ENCODE results near the gene ZNF678.

DNA sequence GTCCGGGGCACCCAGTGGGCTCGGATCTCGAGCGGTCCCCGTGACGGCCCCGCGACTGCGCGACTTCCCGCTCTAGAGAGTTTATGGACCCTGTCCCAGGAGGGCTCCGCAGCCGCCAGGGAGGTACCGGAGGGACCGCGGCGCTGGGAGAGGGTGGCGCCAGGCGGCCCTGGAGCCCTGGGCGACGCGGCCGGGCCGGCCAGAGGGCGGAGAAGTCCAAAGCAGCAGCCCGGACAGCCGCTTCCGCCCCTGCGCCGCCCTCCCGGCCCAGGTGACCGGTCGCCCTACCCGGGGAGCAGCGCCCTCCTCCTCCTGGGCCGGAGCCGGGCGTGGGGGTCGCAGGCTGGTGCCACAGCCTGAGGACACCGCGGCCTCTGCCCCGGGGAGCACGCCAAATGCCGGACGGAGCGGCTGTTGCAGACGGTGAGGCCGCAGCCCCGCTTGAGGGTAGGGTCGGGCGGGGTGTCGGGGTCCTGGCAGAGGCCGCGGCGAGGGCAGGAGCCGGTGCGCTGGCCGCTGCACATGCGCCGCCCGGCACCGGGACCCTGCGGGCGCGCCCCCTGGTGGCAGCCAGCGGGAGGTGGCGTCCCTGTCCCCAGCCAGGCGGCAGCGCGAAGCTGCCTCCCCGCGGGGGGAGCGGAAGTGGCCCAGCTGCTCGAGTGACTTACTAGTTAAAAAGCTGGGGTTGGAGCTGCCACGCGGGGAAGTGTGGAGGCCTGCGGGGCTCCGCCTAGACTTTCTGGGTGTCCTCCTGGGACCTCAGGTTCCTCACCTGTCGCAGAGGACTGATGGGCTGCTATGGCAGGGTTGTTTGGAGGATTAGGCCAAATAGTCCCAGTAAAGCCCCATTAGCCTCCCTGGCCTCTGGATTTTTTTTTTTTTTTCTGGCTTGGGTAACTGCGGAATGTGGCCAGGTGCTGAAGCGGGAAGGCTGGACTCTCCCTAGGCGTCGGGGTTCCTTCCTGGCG lies 20.9 kb upstream of the ZNF678 start:
- TF ChIP-seq EZH2 (IDR thresholded peaks at IDR 0.05) (no peak), POLR2AphosphoS5 (IDR thresholded peaks at IDR 0.05; ENCODE audit: borderline replicate concordance, low read depth, low read length) (no peak), FOXP2 (optimal IDR thresholded peaks at IDR 0.05; ENCODE audit: control extremely low read depth, extremely low read length, insufficient read depth) (no peak)

Measured in SK-N-MC (cell line).